ENCODE measurements around the gene ROR1.

Gene ROR1

DNA sequence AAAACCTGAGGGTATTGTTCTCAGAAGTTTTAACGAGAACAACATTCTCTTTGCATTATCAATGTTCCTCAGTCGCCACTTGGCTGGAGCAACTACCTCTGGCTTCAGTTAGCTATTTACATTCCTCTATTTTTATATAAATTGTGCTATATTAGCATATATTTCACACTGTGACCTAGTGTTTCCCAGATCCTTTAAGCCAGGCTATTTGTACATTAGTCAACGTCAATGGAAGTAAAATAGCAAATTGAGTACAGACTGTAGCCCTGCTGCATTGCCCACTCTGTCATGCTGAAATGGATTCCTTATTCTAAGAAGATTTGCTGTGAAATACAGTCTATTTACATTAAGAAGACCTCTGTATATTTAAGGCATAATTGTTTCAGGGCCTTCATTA, 213.8 kb downstream of the ROR1 start:
- no peaks in the 10 kb centered on the region for H3K27me3 ChIP-seq (ENCODE audit: control insufficient read depth, insufficient read depth, low read length)
- no peak overlapping the region for H3K9ac ChIP-seq (ENCODE audit: low read length)
- no peaks in the 10 kb centered on the region for H3K9me3 ChIP-seq (ENCODE audit: control insufficient read depth, low read depth, low read length)
- no peaks in the 10 kb centered on the region for H3K4me1 ChIP-seq (ENCODE audit: control insufficient read depth, low read depth, low read length)
- H3K4me3 ChIP-seq (ENCODE audit: low read length): no peak overlapping the region
- H3K36me3 ChIP-seq (ENCODE audit: control insufficient read depth, low read depth, low read length): no peaks in the 10 kb centered on the region
- no peak overlapping the region for H3K27ac ChIP-seq (ENCODE audit: low read length)

DNA sequence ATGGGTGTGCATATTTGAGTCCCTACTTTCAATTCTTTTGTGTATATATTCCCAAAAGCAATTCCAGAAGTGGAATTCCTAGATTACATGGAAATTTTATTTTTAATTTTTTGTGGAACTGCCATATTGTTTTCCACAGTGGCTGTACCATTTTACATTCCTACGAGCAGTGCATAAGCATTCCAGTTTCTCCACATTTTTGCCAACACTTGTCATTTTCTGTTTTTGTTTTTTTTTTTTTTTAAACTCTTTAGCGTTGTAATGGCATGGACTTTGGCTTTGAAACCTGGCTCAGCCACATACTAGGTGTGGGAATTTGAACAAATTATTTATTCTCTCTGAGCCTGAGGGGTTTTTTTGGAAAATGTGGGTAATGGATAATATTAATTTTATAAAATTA, 215.1 kb downstream of the ROR1 start:
- Histone ChIP-seq H3K36me3 (ENCODE audit: control insufficient read depth, low read depth, low read length) (no peaks in the 10 kb centered on the region), H3K9me3 (ENCODE audit: control insufficient read depth, low read depth, low read length) (no peaks in the 10 kb centered on the region), H3K4me3 (ENCODE audit: low read length) (no peak overlapping the region), H3K9ac (ENCODE audit: low read length) (no peak overlapping the region), H3K27ac (ENCODE audit: low read length) (no peak overlapping the region), H3K27me3 (ENCODE audit: control insufficient read depth, insufficient read depth, low read length) (no peaks in the 10 kb centered on the region), H3K4me1 (ENCODE audit: control insufficient read depth, low read depth, low read length) (no peaks in the 10 kb centered on the region)

DNA sequence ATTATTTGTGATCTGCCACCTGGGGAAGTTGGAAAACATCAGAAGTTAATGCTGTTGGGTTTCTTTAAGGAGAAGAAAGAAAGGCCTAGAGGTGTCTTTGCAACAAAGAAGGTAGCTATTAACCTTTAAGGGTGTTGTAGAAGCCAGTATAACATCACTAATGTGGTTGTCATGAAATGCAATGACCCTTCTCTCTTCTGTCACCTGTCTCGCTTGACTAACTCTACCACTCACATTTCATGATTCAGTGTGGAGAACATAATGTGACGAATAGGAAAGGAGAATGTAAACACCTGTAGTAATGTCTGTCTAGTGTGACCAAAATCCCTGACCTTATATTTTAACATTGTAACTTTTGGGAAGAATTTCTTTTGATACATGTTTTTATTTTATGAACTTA, 217.9 kb downstream of the ROR1 start:
- Histone ChIP-seq H3K9me3 (ENCODE audit: control insufficient read depth, low read depth, low read length) (no peaks in the 10 kb centered on the region), H3K27me3 (ENCODE audit: control insufficient read depth, insufficient read depth, low read length) (no peaks in the 10 kb centered on the region), H3K36me3 (ENCODE audit: control insufficient read depth, low read depth, low read length) (no peaks in the 10 kb centered on the region), H3K9ac (ENCODE audit: low read length) (no peak overlapping the region), H3K27ac (ENCODE audit: low read length) (no peak overlapping the region), H3K4me3 (ENCODE audit: low read length) (no peak overlapping the region), H3K4me1 (ENCODE audit: control insufficient read depth, low read depth, low read length) (no peaks in the 10 kb centered on the region)

DNA sequence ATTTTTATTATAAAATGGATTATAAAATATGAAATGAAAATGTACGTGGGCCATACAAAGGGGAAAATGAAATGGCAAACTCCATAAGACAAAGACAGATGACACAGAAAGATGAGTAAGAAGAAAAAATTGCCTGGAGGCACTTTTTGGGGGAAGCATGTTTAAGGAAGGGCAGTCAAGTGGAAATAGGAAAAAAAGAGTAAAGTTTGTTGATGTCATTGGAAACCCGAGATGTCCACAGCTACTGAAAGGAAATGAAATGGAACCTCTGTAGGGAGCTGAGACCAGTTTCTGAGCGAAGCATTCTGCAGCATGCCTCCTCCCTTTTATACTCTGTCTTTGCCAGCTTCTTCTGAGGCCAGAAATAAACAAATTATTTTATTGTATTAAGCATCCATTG, 226.2 kb downstream of the ROR1 start:
- Histone ChIP-seq H3K36me3 (ENCODE audit: control insufficient read depth, low read depth, low read length) (no peaks in the 10 kb centered on the region), H3K4me3 (ENCODE audit: low read length) (no peak overlapping the region), H3K4me1 (ENCODE audit: control insufficient read depth, low read depth, low read length) (peaks cover 15% of the 10 kb centered on the region), H3K9me3 (ENCODE audit: control insufficient read depth, low read depth, low read length) (no peaks in the 10 kb centered on the region), H3K27ac (ENCODE audit: low read length) (no peak overlapping the region), H3K9ac (ENCODE audit: low read length) (no peak overlapping the region), H3K27me3 (ENCODE audit: control insufficient read depth, insufficient read depth, low read length) (no peaks in the 10 kb centered on the region)

DNA sequence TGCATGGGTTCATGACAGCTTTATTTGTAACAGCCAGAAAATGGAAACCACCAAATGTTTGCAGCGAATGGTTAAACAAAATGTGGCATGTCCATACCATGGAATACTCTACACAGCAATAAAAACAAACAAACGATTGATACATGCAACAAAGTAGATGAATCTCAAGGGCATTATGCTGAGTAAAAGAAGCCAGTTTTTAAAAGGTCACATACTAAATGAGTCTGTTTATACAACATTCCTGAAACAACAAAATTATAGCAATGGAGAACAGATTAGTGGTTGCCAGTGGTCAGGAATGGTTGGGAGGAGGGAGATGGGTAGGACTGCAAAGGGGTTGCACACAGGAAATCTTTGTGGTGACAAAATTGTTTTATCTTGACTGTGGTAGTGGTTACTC, 227.2 kb downstream of the ROR1 start:
- H3K4me3 ChIP-seq (ENCODE audit: low read length): no peak overlapping the region
- no peaks in the 10 kb centered on the region for H3K27me3 ChIP-seq (ENCODE audit: control insufficient read depth, insufficient read depth, low read length)
- H3K27ac ChIP-seq (ENCODE audit: low read length): no peak overlapping the region
- peaks cover 15% of the 10 kb centered on the region for H3K4me1 ChIP-seq (ENCODE audit: control insufficient read depth, low read depth, low read length)
- H3K9ac ChIP-seq (ENCODE audit: low read length): no peak overlapping the region
- no peaks in the 10 kb centered on the region for H3K9me3 ChIP-seq (ENCODE audit: control insufficient read depth, low read depth, low read length)
- no peaks in the 10 kb centered on the region for H3K36me3 ChIP-seq (ENCODE audit: control insufficient read depth, low read depth, low read length)

DNA sequence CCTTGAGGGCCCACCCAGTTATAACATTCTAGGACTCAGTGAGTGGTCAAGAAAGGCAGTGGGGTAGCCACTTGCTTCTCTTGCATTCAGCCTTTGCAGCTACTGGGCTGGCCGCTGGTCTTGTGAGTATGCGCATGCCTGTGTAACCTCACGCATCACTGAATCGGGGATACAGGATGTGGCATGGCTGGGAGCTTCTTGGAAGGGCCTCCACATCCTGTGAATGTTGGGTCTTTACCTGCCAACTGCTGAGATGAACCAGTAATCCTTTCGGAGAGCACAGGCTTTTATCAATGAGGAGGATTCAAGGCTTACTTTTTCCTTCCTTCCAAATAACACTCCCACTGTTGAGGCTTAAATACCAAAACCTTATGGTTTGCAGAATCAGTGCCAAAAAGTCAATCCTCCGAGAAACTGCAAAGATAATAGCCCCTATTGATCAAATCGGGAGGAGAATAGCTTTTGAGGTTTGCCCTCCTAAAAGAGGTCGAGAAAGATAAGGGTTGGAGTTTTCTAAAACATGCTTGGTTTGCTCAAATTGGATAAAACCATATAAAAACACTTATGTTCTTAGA, 230.7 kb downstream of the ROR1 start:
- Histone ChIP-seq H3K27ac (ENCODE audit: low read length) (no peak overlapping the region), H3K27me3 (ENCODE audit: control insufficient read depth, insufficient read depth, low read length) (no peaks in the 10 kb centered on the region), H3K4me3 (ENCODE audit: low read length) (no peak overlapping the region), H3K4me1 (ENCODE audit: control insufficient read depth, low read depth, low read length) (peaks cover 15% of the 10 kb centered on the region), H3K36me3 (ENCODE audit: control insufficient read depth, low read depth, low read length) (no peaks in the 10 kb centered on the region), H3K9me3 (ENCODE audit: control insufficient read depth, low read depth, low read length) (no peaks in the 10 kb centered on the region), H3K9ac (ENCODE audit: low read length) (no peak overlapping the region)

DNA sequence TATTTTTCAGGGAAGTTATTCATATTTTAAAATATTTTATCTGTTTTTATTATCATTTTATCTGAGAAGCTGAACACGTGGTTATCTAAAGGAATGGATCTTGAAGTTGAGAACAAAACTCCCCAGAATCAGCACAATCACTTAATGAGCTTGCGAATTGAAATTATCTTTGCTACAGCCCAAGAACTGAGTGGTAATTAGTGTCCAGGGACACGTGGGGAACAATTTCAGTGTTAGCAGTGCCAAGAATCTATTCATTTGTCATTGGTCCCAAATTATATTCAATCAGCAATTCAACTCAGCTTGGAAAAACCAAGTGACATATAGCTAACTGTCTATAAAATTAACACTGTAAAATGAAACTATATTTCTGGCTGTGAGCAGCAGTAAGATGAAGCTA, 232.0 kb downstream of the ROR1 start:
- H3K9ac ChIP-seq (ENCODE audit: low read length): no peak overlapping the region
- H3K4me3 ChIP-seq (ENCODE audit: low read length): no peak overlapping the region
- H3K9me3 ChIP-seq (ENCODE audit: control insufficient read depth, low read depth, low read length): no peaks in the 10 kb centered on the region
- no peak overlapping the region for H3K27ac ChIP-seq (ENCODE audit: low read length)
- H3K36me3 ChIP-seq (ENCODE audit: control insufficient read depth, low read depth, low read length): no peaks in the 10 kb centered on the region
- H3K4me1 ChIP-seq (ENCODE audit: control insufficient read depth, low read depth, low read length): peaks cover 15% of the 10 kb centered on the region
- no peaks in the 10 kb centered on the region for H3K27me3 ChIP-seq (ENCODE audit: control insufficient read depth, insufficient read depth, low read length)

DNA sequence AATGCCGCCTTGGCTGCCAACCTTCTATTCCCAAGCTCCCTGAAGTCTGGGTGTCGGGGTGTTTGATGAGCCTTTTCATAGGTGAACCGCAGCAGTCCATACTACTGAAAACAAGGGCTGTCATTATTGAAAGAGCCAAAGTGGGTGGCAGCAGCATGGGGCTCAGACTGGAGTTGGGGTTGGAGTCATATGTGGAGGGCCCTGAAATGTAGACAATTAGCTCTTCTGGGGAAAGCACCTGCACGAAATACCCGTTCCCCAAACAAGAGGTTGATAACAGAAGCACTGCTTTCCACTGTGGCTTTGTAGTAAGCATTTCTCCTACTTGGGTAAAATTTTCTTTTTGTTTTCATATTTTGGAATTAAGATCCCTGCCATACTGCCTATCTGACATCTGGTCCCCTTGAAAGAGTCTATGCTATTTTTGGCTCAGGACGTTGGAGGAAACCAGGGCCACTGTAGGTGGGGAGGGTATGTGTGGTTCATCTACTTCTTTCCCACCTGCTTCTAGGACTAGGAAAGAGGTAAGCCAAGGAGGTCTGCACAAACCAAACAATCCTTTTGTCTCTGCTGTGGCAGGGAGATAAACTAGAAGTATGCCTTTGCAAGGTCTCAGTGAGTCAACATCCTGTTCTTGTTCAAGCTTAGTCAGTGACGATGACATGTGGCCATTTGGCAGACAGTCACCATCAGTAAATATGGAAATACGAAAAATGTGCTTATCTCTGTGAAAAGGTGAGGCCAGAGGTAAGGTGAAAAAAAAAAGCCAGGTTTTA, 232.6 kb downstream of the ROR1 start:
- Histone ChIP-seq H3K27ac (ENCODE audit: low read length) (no peak overlapping the region), H3K36me3 (ENCODE audit: control insufficient read depth, low read depth, low read length) (no peaks in the 10 kb centered on the region)

DNA sequence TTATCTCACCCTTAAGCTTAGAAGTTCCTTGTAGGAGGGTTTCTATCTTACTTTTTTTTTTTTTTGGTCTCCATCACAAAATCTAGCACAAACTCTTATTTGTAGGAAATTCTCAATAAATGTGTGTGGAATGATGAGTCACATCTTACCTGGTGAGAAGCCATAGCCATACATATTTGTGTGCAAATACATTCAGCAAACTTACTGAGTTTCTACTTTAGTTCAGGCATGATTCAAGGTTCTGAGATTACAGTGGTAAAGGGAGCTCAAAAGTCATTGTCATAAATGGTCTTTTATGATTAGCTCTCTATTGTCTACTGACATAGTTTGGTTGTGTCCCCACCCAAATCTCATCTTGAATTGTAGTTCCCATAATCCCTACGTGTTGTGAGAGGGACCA, 236.5 kb downstream of the ROR1 start:
- Histone ChIP-seq H3K36me3 (ENCODE audit: control insufficient read depth, low read depth, low read length) (peaks cover 4% of the 10 kb centered on the region), H3K9me3 (ENCODE audit: control insufficient read depth, low read depth, low read length) (no peaks in the 10 kb centered on the region)

More for the DNA sequence above, 232.6 kb downstream of the ROR1 start:
- H3K9me3 ChIP-seq (ENCODE audit: control insufficient read depth, low read depth, low read length): no peaks in the 10 kb centered on the region
- peaks cover 15% of the 10 kb centered on the region for H3K4me1 ChIP-seq (ENCODE audit: control insufficient read depth, low read depth, low read length)
- H3K4me3 ChIP-seq (ENCODE audit: low read length): no peak overlapping the region
- no peaks in the 10 kb centered on the region for H3K27me3 ChIP-seq (ENCODE audit: control insufficient read depth, insufficient read depth, low read length)
- no peak overlapping the region for H3K9ac ChIP-seq (ENCODE audit: low read length)

DNA sequence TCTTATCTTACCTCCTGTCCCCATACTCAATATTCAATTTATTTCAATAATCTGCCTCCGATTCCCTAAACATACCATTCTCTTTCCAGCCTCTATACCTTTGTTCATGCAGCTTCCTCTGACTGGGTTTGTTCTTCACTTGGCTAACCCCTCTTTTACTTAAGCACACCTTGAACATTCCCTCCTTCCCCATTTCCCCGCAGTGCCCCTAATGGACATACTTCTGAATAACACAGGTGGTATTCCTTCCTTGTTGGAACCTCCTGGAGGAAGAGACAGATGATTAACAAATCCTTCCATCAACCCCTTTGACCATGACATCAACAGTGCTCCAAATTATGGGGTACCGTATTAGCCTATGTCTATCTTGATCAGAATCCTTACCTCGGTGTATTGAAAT, 239.6 kb downstream of the ROR1 start:
- Histone ChIP-seq H3K4me3 (ENCODE audit: low read length) (no peak overlapping the region), H3K4me1 (ENCODE audit: control insufficient read depth, low read depth, low read length) (no peaks in the 10 kb centered on the region), H3K36me3 (ENCODE audit: control insufficient read depth, low read depth, low read length) (peaks cover 4% of the 10 kb centered on the region), H3K27me3 (ENCODE audit: control insufficient read depth, insufficient read depth, low read length) (no peaks in the 10 kb centered on the region), H3K9ac (ENCODE audit: low read length) (no peak overlapping the region), H3K9me3 (ENCODE audit: control insufficient read depth, low read depth, low read length) (no peaks in the 10 kb centered on the region), H3K27ac (ENCODE audit: low read length) (no peak overlapping the region)

More for the DNA sequence above, 236.5 kb downstream of the ROR1 start:
- Histone ChIP-seq H3K4me1 (ENCODE audit: control insufficient read depth, low read depth, low read length) (no peaks in the 10 kb centered on the region), H3K27ac (ENCODE audit: low read length) (no peak overlapping the region), H3K4me3 (ENCODE audit: low read length) (no peak overlapping the region), H3K27me3 (ENCODE audit: control insufficient read depth, insufficient read depth, low read length) (no peaks in the 10 kb centered on the region), H3K9ac (ENCODE audit: low read length) (no peak overlapping the region)

DNA sequence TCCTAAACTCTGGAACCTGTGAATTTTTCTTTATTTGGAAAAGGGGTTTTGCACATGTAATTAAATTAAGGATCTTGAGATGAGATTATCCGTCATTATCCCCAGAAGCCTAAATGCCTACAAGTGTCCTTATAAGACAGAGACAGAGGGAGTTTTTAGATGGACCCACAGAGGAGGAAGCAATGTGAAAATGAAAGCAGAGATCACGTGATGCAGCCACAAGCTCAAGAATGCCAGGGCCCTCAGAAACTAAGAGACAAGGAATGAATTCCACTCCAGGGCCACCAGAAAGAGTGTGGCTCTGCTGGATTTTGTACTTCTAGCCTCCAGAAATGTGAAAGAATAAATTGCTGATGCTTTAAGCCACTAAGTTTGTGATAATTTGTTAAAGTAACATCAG, 246.0 kb downstream of the ROR1 start:
- H3K36me3 ChIP-seq (ENCODE audit: control insufficient read depth, low read depth, low read length): peaks cover 4% of the 10 kb centered on the region
- H3K27ac ChIP-seq (ENCODE audit: low read length): no peak overlapping the region
- no peaks in the 10 kb centered on the region for H3K9me3 ChIP-seq (ENCODE audit: control insufficient read depth, low read depth, low read length)
- no peak overlapping the region for H3K4me3 ChIP-seq (ENCODE audit: low read length)
- H3K4me1 ChIP-seq (ENCODE audit: control insufficient read depth, low read depth, low read length): no peaks in the 10 kb centered on the region
- H3K9ac ChIP-seq (ENCODE audit: low read length): no peak overlapping the region
- H3K27me3 ChIP-seq (ENCODE audit: control insufficient read depth, insufficient read depth, low read length): no peaks in the 10 kb centered on the region

DNA sequence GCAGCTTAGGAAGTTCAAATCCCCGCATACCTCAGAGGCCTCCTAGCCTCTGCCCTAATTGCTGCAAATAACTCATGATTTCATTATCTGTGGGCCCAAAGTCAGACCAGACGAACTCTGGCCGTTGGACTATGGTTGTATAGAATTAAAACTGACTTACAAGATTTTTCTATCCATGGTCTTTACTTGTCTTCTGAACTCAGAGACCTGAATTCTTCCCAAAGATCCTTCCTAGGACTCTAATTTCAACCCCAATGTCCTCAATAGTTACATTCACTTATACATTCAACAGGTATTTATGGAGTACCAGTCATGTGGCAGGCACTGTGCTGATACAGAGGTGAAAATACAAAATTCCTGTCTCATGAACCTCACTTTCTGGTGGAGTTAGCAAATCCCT, 247.2 kb downstream of the ROR1 start:
- Histone ChIP-seq H3K4me1 (ENCODE audit: control insufficient read depth, low read depth, low read length) (no peaks in the 10 kb centered on the region), H3K9me3 (ENCODE audit: control insufficient read depth, low read depth, low read length) (no peaks in the 10 kb centered on the region), H3K4me3 (ENCODE audit: low read length) (no peak overlapping the region), H3K27me3 (ENCODE audit: control insufficient read depth, insufficient read depth, low read length) (no peaks in the 10 kb centered on the region), H3K9ac (ENCODE audit: low read length) (no peak overlapping the region), H3K36me3 (ENCODE audit: control insufficient read depth, low read depth, low read length) (no peaks in the 10 kb centered on the region), H3K27ac (ENCODE audit: low read length) (no peak overlapping the region)

Data from iPS-18a (cell line).